GM12891 (cell line): ENCODE results near the gene NAGPA.
A peak's percentile ranks its signal among the peaks of the same experiment; 100 is the strongest.

Experiments
- DNase-seq: peaks from one replicate; pipeline ENCODE4 v3.0.0; 2011; ENCODE audit warnings: low spot score; ENCODE audit not compliant: insufficient read length
- FAIRE-seq: peaks from 2 replicates; lab custom pipeline; 2011; peaks lifted over from hg19 to GRCh38; lab: Jason Lieb, UNC
- PAX5 ChIP-seq: IDR thresholded peaks from 2 replicates; pipeline ENCODE4 v1.6.1; 2011; ENCODE audit warnings: low read length, moderate library complexity, mild to moderate bottlenecking; ENCODE audit not compliant: insufficient read depth, severe bottlenecking
- POLR2A ChIP-seq: IDR thresholded peaks from 2 replicates; pipeline ENCODE4 v1.6.1; 2011; ENCODE audit warnings: low read depth, low read length, control low read depth
- POLR2AphosphoS5 ChIP-seq: IDR thresholded peaks from 2 replicates; pipeline ENCODE4 v1.6.1; 2011; ENCODE audit warnings: low read depth, low read length, control low read depth
- POU2F2 ChIP-seq: IDR thresholded peaks from 2 replicates; pipeline ENCODE4 v1.6.1; 2011; ENCODE audit warnings: low read depth, mild to moderate bottlenecking, control low read depth, low read length, moderate library complexity
- SPI1 ChIP-seq: IDR thresholded peaks from 2 replicates; pipeline ENCODE4 v1.6.1; 2011; ENCODE audit warnings: low read depth, low read length, control low read depth
- TAF1 ChIP-seq: IDR thresholded peaks from 2 replicates; pipeline ENCODE4 v1.6.1; 2011; ENCODE audit warnings: low read depth, low read length, control low read depth

Gene NAGPA

GRCh38 chr16:4979164-4979563 lies 54.6 kb downstream of the NAGPA start:
- FAIRE-seq, result no peak

GRCh38 chr16:4976611-4977145 lies 57.1 kb downstream of the NAGPA start:
- TF ChIP-seq TAF1 (no peak), PAX5 (no peak), POU2F2 (no peak), POLR2AphosphoS5 (no peak), SPI1 (no peak), POLR2A (no peak)
- no peak for DNase-seq
- no peak for FAIRE-seq

More at GRCh38 chr16:4979164-4979563, 54.6 kb downstream of the NAGPA start:
- no peak for DNase-seq
- TF ChIP-seq POU2F2, result no peak
- TF ChIP-seq POLR2A, result no peak
- TF ChIP-seq PAX5, result no peak
- no peak for TF ChIP-seq SPI1

- DNase-seq, result peak; percentile 86
- TF ChIP-seq POLR2A (no peak), SPI1 (peak; percentile 98)
Observed at GRCh38 chr16:4976079-4976478, 57.7 kb downstream of the NAGPA start.

More at GRCh38 chr16:4976079-4976478, 57.7 kb downstream of the NAGPA start:
- FAIRE-seq, result peak; percentile 57
